Brain microvascular endothelial cell (primary cell): ENCODE measurements around the gene GNAO1.

Experiments used
- DNase-seq: peaks from one replicate; pipeline ENCODE4 v3.0.0-alpha.2; 2020
- H3K27ac ChIP-seq: fragments of 250-450 bp; sonication (Bioruptor Pico); 2 replicates; pipeline ENCODE4 v1.5.1; 2020; ENCODE audit warnings: mild to moderate bottlenecking, moderate library complexity
- H3K27me3 ChIP-seq: fragments of 250-450 bp; sonication (Bioruptor Pico); replicated peaks from 2 replicates; pipeline ENCODE4 v1.5.1; 2020; ENCODE audit warnings: mild to moderate bottlenecking
- H3K36me3 ChIP-seq: fragments of 250-450 bp; sonication (Bioruptor Pico); replicated peaks from 2 replicates; pipeline ENCODE4 v1.5.1; 2020; ENCODE audit warnings: mild to moderate bottlenecking
- H3K4me3 ChIP-seq: 2 replicates; pipeline ENCODE4 v1.5.1; 2011; ENCODE audit warnings: low read depth, mild to moderate bottlenecking, control low read depth, low read length, moderate library complexity
- in situ Hi-C: cut with HindIII; loops from 2 replicates; pipeline ENCODE4 v1.10.0; 2017; ENCODE audit warnings: low sequenced_read_pairs, low pct_ligation_motif_present
- TF ChIP-seq, protein P1 (sequence below): IDR thresholded peaks from 2 replicates; pipeline ENCODE4 v1.5.1; 2011; ENCODE audit warnings: low read depth, mild to moderate bottlenecking, moderate library complexity, low read length, control low read depth, inconsistent platforms; ENCODE audit errors: missing control alignments

GNAO1 gene

GRCh38 chr16:56318827-56319140 is 127.5 kb downstream of the GNAO1 start:
- H3K27ac ChIP-seq = no peak overlapping the region
- H3K36me3 ChIP-seq = no peaks in the 10 kb centered on the region
- no peaks in the 10 kb centered on the region for H3K27me3 ChIP-seq
- TF ChIP-seq, protein P1, sequence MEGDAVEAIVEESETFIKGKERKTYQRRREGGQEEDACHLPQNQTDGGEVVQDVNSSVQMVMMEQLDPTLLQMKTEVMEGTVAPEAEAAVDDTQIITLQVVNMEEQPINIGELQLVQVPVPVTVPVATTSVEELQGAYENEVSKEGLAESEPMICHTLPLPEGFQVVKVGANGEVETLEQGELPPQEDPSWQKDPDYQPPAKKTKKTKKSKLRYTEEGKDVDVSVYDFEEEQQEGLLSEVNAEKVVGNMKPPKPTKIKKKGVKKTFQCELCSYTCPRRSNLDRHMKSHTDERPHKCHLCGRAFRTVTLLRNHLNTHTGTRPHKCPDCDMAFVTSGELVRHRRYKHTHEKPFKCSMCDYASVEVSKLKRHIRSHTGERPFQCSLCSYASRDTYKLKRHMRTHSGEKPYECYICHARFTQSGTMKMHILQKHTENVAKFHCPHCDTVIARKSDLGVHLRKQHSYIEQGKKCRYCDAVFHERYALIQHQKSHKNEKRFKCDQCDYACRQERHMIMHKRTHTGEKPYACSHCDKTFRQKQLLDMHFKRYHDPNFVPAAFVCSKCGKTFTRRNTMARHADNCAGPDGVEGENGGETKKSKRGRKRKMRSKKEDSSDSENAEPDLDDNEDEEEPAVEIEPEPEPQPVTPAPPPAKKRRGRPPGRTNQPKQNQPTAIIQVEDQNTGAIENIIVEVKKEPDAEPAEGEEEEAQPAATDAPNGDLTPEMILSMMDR = no peak
- no peak overlapping the region for H3K4me3 ChIP-seq
- in situ Hi-C loops = loop anchor here (25.0 kb wide), 1 partner anchor 381 kb away; no protein-coding TSS in a partner anchor
- DNase-seq = no peak

DNA sequence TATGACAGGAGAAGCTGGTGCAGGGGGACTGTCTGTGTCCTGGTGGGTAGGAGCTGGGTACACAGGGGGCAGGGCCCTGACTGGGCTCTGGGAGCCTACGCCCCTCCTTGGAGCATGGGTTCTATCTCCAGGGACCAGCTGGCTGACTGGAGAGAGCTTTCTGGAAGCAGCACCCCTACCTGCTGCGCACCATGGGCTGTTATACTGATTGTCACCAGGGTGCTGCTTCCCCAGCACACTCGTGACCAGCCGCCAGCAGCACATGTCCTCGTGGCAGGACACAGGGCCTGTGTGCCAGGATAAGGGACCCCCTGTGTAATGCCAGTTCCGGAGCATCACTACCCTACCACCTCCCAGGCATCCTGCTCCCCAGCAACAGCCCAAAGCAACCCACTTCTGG is 128.1 kb downstream of the GNAO1 start:
- Histone ChIP-seq H3K4me3 (no peak overlapping the region), H3K27me3 (no peaks in the 10 kb centered on the region), H3K36me3 (no peaks in the 10 kb centered on the region), H3K27ac (no peak overlapping the region)
- DNase-seq = no peak
- in situ Hi-C loops = loop anchor here (25.0 kb wide), 1 partner anchor 382 kb away; no protein-coding TSS in a partner anchor
- TF ChIP-seq, protein P1 = no peak

- Histone ChIP-seq H3K36me3 (no peaks in the 10 kb centered on the region), H3K4me3 (no peak overlapping the region), H3K27ac (no peak overlapping the region), H3K27me3 (no peaks in the 10 kb centered on the region)
- in situ Hi-C loops = loop anchor here (25.0 kb wide), 1 partner anchor 383 kb away; no protein-coding TSS in a partner anchor
- DNase-seq = no peak
- TF ChIP-seq, protein P1 = no peak
These were observed 128.8 kb downstream of the GNAO1 start for GRCh38 chr16:56320056-56320455.

DNA sequence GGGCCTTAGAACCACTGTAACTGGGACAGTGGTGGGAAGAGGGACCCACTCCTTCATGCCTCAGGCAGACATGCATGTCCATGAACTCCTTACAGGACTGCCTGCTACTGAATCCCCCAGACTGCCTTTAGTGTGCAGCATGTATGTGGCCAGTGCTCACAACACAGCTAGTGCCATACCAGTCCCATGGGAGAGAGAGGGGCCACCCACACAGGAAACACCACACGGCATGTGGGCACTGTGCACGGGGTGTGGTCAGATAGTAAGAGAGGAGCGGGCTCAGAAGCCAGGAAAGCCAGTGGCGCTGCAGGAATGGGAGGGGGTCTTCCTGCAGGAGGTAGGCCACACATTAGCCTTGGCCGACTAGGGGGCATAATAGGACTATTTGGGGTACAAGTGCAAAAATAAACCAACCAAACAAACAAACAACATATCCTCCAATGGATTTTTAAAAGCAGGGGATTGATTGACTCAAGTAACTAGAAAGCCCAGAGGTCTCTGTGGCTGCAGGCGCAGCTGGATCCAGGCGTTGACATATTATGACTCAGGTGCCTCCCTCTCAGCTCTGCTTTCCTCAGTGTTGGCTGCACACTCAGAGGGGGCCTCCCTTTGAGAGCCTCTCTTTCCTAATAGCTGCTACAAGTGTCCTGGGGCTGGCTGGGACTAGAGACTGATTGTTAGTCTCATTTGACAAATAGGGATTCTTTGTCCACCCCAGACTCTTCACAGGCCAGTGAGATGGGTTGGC is 129.7 kb downstream of the GNAO1 start:
- TF ChIP-seq, protein P1 = no peak
- Histone ChIP-seq H3K27me3 (no peaks in the 10 kb centered on the region), H3K36me3 (no peaks in the 10 kb centered on the region), H3K27ac (no peak overlapping the region), H3K4me3 (no peak overlapping the region)
- in situ Hi-C loops = loop anchor here (25.0 kb wide), 1 partner anchor 384 kb away; no protein-coding TSS in a partner anchor
- no peak for DNase-seq

- H3K27me3 ChIP-seq = no peaks in the 10 kb centered on the region
- no peak for DNase-seq
These were observed 130.3 kb downstream of the GNAO1 start for GRCh38 chr16:56321571-56321970.

More at GRCh38 chr16:56321571-56321970, 130.3 kb downstream of the GNAO1 start:
- in situ Hi-C loops = loop anchor here (25.0 kb wide), 1 partner anchor 384 kb away; no protein-coding TSS in a partner anchor
- TF ChIP-seq, protein P1 = no peak
- Histone ChIP-seq H3K4me3 (no peak overlapping the region), H3K36me3 (no peaks in the 10 kb centered on the region), H3K27ac (no peak overlapping the region)
